Suprapubic skin (tissue), 4 donors: ENCODE data around the gene LCORL. TPM values are rescaled to one million over a fixed set of nuclear protein-coding genes. Genes with fewer than 3 reads are reported as not detected.

Source experiments
- DNase-seq, 2 donors: peaks; one replicate each; pipeline ENCODE4 v3.0.0-alpha.2; 2019; ENCODE audit warnings: low spot score in 2 of 2
- H3K27ac ChIP-seq: fragments of 200-600 bp; sonication (generic); one replicate; pipeline ENCODE4 v1.5.1; 2019
- H3K27me3 ChIP-seq: fragments of 200-600 bp; sonication (generic); one replicate; pipeline ENCODE4 v1.5.1; 2019
- H3K36me3 ChIP-seq: fragments of 200-600 bp; sonication (generic); one replicate; pipeline ENCODE4 v1.5.1; 2019
- H3K4me1 ChIP-seq: fragments of 200-600 bp; sonication (generic); one replicate; pipeline ENCODE4 v1.5.1; 2019
- H3K4me3 ChIP-seq: fragments of 200-600 bp; sonication (generic); one replicate; pipeline ENCODE4 v1.5.1; 2019; ENCODE audit warnings: mild to moderate bottlenecking
- H3K9me3 ChIP-seq: fragments of 200-600 bp; sonication (generic); one replicate; pipeline ENCODE4 v1.5.1; 2019
- EP300 ChIP-seq: sonication (generic); formaldehyde crosslinking; IDR thresholded peaks from one replicate; pipeline ENCODE4 v1.6.1; 2017; ENCODE audit warnings: antibody characterized with exemption
- POLR2A ChIP-seq, 2 donors: fragments of 450-650 bp; IDR thresholded peaks; one replicate each; pipeline ENCODE4 v1.6.1; 2017; ENCODE audit warnings: antibody characterized with exemption in 2 of 2, mild to moderate bottlenecking in 2 of 2, moderate library complexity in 2 of 2
- POLR2AphosphoS5 ChIP-seq, 3 donors: sonication (generic); formaldehyde crosslinking; IDR thresholded peaks; one replicate each; pipeline ENCODE4 v1.6.1; 2017; ENCODE audit warnings: antibody characterized with exemption in 3 of 3
- WGBS: methylation state at CpG from one replicate; pipeline ENCODE4 v1.1.5; 2018; 5-methylcytosine and 5-hydroxymethylcytosine counted together
- total RNA-seq, 4 donors: library from RNA; depleted of rRNA; stranded (reverse); fragments of >200 nt; gene quantifications; one replicate each; pipeline ENCODE4 v1.1.0, GENCODE V29; 2016
- TF ChIP-seq, protein P1 (sequence below), 2 donors: fragments of 200-600 bp in 1 of 2; fragments of 450-650 bp in 1 of 2; sonication (generic) in 1 of 2; IDR thresholded peaks; one replicate each; pipeline ENCODE4 v1.5.1; 2016 to 2019; ENCODE audit warnings: antibody characterized with exemption in 2 of 2, mild to moderate bottlenecking in 1 of 2, moderate library complexity in 1 of 2

LCORL gene
- total RNA-seq, 4 donors from 2014 or later, result 14.9 to 26.4 (median 19.6) TPM

DNA sequence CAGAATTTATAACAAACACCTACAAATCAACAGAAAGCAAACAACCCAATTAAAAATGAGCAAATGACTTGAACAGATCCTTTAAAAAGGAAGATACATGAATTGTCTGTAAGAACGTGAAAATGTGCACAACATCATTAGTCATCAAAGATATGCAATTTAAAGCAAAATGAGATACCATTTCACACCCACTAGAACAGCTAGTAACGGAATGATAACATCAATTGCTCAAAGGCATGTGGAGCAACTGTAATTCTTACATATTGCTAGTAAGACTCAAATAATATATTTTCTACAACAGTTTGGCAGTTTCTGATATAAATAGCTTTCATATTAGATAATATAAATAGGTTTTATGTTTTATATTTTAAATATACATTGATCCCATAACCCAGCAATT is 82.5 kb downstream of the LCORL start:
- WGBS, result 51% methylated on average over 2 of the region's 2 CpGs
- Histone ChIP-seq H3K4me3 (no peak overlapping the region), H3K27me3 (no peaks in the 10 kb centered on the region), H3K27ac (no peak overlapping the region), H3K4me1 (peaks cover 6% of the 10 kb centered on the region), H3K36me3 (no peaks in the 10 kb centered on the region), H3K9me3 (no peaks in the 10 kb centered on the region)
- no peak for TF ChIP-seq EP300
- TF ChIP-seq, protein P1, sequence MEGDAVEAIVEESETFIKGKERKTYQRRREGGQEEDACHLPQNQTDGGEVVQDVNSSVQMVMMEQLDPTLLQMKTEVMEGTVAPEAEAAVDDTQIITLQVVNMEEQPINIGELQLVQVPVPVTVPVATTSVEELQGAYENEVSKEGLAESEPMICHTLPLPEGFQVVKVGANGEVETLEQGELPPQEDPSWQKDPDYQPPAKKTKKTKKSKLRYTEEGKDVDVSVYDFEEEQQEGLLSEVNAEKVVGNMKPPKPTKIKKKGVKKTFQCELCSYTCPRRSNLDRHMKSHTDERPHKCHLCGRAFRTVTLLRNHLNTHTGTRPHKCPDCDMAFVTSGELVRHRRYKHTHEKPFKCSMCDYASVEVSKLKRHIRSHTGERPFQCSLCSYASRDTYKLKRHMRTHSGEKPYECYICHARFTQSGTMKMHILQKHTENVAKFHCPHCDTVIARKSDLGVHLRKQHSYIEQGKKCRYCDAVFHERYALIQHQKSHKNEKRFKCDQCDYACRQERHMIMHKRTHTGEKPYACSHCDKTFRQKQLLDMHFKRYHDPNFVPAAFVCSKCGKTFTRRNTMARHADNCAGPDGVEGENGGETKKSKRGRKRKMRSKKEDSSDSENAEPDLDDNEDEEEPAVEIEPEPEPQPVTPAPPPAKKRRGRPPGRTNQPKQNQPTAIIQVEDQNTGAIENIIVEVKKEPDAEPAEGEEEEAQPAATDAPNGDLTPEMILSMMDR (IDR thresholded peaks at IDR 0.05), result no peak
- TF ChIP-seq POLR2A (IDR thresholded peaks at IDR 0.05), result no peak
- TF ChIP-seq POLR2AphosphoS5 (IDR thresholded peaks at IDR 0.05), result no peak
- no peak for DNase-seq

DNA sequence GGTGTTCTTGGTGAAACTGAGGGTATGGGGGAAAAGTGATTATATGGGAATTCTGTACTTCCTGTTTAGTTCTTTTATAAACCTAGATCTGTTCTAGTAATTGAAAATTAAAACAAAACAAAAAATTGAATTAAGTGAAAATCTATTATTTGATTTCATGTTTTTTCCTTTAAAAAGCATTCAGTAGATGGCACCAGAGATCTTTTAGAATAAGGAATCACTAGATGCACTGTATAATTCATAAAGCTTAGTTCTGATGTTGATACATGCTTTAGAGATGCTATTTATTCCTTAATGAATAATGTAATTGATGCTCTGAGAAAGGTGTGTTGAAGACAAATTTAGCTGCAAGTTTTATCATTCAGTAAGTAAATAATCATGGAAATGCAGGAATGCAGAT is 87.3 kb downstream of the LCORL start:
- peaks cover 9% of the 10 kb centered on the region for H3K9me3 ChIP-seq
- H3K27ac ChIP-seq, result no peak overlapping the region
- no peak overlapping the region for H3K4me3 ChIP-seq
- no peaks in the 10 kb centered on the region for H3K4me1 ChIP-seq
- no peaks in the 10 kb centered on the region for H3K27me3 ChIP-seq
- H3K36me3 ChIP-seq, result no peaks in the 10 kb centered on the region
- TF ChIP-seq POLR2AphosphoS5 (IDR thresholded peaks at IDR 0.05) (no peak), EP300 (no peak), POLR2A (IDR thresholded peaks at IDR 0.05) (no peak)
- TF ChIP-seq, protein P1 (IDR thresholded peaks at IDR 0.05), result no peak
- DNase-seq, result no peak

DNA sequence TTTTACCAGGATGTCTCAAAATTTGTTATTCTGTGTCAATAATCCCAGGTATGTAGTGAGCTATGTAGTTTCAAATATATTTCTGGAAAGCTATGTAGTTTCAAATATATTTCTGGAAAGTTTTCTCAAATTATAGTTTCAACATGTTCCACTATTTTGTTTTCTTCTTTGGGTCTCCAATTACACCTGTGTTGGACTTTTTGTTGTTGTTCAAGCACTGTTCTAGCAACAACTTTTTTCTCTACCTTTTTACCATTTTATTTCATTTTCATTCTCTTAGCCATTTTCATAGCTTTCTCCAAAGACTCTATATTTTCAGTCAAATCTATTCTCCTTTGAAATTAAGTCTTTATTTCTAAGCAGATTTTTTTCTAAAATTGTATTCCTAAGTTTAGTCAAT is 88.4 kb downstream of the LCORL start:
- Histone ChIP-seq H3K4me1 (no peaks in the 10 kb centered on the region), H3K27ac (no peak overlapping the region), H3K36me3 (no peaks in the 10 kb centered on the region), H3K9me3 (peaks cover 9% of the 10 kb centered on the region), H3K4me3 (no peak overlapping the region), H3K27me3 (no peaks in the 10 kb centered on the region)
- DNase-seq, result no peak
- TF ChIP-seq EP300 (no peak), POLR2AphosphoS5 (IDR thresholded peaks at IDR 0.05) (no peak), POLR2A (IDR thresholded peaks at IDR 0.05) (no peak)
- TF ChIP-seq, protein P1 (IDR thresholded peaks at IDR 0.05), result no peak

DNA sequence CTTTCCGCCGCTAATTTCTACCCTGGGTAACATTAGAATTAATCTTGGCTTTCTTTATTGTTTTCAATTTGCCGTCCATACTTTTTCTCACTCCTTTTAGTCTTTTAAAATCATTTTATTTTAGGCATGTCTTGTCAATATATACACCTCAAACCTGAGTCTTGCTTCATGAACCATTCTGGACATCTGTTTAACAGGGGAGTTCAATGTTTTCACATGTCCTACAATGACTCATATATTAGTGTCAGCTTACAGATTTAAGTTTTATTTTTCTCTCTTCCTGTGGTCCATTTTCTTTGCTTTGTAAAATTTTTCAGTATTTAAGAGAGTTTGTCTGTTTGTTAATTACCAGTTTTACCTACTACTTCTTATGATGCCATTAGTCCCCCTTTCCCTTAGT is 89.5 kb downstream of the LCORL start:
- TF ChIP-seq, protein P1 (IDR thresholded peaks at IDR 0.05), result no peak
- TF ChIP-seq POLR2AphosphoS5 (IDR thresholded peaks at IDR 0.05), result no peak
- no peak for TF ChIP-seq EP300
- no peak for TF ChIP-seq POLR2A (IDR thresholded peaks at IDR 0.05)
- WGBS, result 92% methylated on average over 3 of the region's 3 CpGs

GRCh38 chr4:17930256-17930655 is 91.3 kb downstream of the LCORL start:
- TF ChIP-seq, protein P1 (IDR thresholded peaks at IDR 0.05), result no peak
- TF ChIP-seq POLR2A (IDR thresholded peaks at IDR 0.05) (no peak), EP300 (no peak), POLR2AphosphoS5 (IDR thresholded peaks at IDR 0.05) (no peak)
- H3K4me1 ChIP-seq, result no peaks in the 10 kb centered on the region

More for the DNA sequence above, 89.5 kb downstream of the LCORL start:
- H3K4me3 ChIP-seq, result no peak overlapping the region
- no peaks in the 10 kb centered on the region for H3K36me3 ChIP-seq
- no peaks in the 10 kb centered on the region for H3K4me1 ChIP-seq
- H3K27ac ChIP-seq, result no peak overlapping the region
- no peaks in the 10 kb centered on the region for H3K27me3 ChIP-seq
- H3K9me3 ChIP-seq, result peaks cover 9% of the 10 kb centered on the region
- no peak for DNase-seq

More at GRCh38 chr4:17930256-17930655, 91.3 kb downstream of the LCORL start:
- no peaks in the 10 kb centered on the region for H3K27me3 ChIP-seq
- no peak for DNase-seq
- H3K9me3 ChIP-seq, result peaks cover 9% of the 10 kb centered on the region
- WGBS, result 78% methylated on average over 3 of the region's 3 CpGs
- H3K36me3 ChIP-seq, result peaks cover 4% of the 10 kb centered on the region
- no peak overlapping the region for H3K27ac ChIP-seq
- no peak overlapping the region for H3K4me3 ChIP-seq
